Gastrocnemius medialis (tissue), 4 donors: ENCODE measurements around the gene LCORL.

Experiments used
- POLR2A ChIP-seq, 2 donors: fragments of 450-650 bp; IDR thresholded peaks; one replicate each; pipeline ENCODE4 v1.6.1; 2017; ENCODE audit warnings: antibody characterized with exemption in 2 of 2, mild to moderate bottlenecking in 2 of 2, moderate library complexity in 2 of 2
- TF ChIP-seq, protein P1 (sequence below), 5 experiments: fragments of 450-650 bp in 3 of 5; fragments of 200-600 bp in 2 of 5; sonication (generic) in 2 of 5; IDR thresholded peaks in 4 of 5; conservative IDR thresholded peaks in 1 of 5; 1 replicate in 4 of 5; 2 replicates in 1 of 5; pipeline ENCODE4 v1.5.1; 2016 to 2019; ENCODE audit warnings: antibody characterized with exemption in 5 of 5, mild to moderate bottlenecking in 3 of 5, moderate library complexity in 3 of 5

DNA sequence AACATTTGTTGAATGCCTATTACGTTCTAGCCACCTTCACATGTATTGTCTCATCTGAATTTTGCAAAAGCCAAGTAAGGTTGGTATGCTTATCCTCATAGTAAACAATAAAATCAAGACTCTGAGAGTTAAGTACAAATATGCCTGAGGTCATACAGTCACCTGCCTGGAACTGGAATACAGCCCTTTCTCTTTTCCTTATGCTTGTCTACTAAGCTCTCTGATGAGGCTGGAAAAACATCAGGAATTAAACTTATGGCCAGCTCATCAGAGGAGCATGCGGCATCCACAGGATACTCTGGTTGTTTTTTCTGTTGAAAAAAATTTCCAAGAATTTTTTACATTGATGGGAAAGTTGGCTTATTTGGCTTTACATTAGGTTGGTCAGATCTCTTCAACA lies 175.3 kb downstream of the LCORL start:
- TF ChIP-seq, protein P1, sequence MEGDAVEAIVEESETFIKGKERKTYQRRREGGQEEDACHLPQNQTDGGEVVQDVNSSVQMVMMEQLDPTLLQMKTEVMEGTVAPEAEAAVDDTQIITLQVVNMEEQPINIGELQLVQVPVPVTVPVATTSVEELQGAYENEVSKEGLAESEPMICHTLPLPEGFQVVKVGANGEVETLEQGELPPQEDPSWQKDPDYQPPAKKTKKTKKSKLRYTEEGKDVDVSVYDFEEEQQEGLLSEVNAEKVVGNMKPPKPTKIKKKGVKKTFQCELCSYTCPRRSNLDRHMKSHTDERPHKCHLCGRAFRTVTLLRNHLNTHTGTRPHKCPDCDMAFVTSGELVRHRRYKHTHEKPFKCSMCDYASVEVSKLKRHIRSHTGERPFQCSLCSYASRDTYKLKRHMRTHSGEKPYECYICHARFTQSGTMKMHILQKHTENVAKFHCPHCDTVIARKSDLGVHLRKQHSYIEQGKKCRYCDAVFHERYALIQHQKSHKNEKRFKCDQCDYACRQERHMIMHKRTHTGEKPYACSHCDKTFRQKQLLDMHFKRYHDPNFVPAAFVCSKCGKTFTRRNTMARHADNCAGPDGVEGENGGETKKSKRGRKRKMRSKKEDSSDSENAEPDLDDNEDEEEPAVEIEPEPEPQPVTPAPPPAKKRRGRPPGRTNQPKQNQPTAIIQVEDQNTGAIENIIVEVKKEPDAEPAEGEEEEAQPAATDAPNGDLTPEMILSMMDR (IDR thresholded peaks at IDR 0.05 in 4 of 5, conservative IDR thresholded peaks at IDR 0.05 in 1 of 5): no peak
- TF ChIP-seq POLR2A (IDR thresholded peaks at IDR 0.05): no peak
